Epithelial cell of prostate (primary cell): ENCODE measurements around the gene TRMT44.

Experiments used
- DNase-seq: peaks from one replicate; pipeline ENCODE4 v3.0.0-alpha.2; 2011; ENCODE audit warnings: low read depth, low spot score
- H3K27ac ChIP-seq: fragments of 450-650 bp; 2 replicates; pipeline ENCODE4 v1.5.1; 2017; ENCODE audit warnings: mild to moderate bottlenecking

Gene TRMT44

GRCh38 chr4:8434251-8435073 lies 6.1 kb upstream of the TRMT44 start:
- no peak for DNase-seq
- H3K27ac ChIP-seq, result no peak overlapping the region

GRCh38 chr4:8435656-8436121 lies 4.9 kb upstream of the TRMT44 start:
- no peak for DNase-seq
- no peak overlapping the region for H3K27ac ChIP-seq

- H3K27ac ChIP-seq, result peak overlapping the region; percentile 99
- no peak for DNase-seq
These were observed 3.3 kb upstream of the TRMT44 start for GRCh38 chr4:8437281-8437680.

DNA sequence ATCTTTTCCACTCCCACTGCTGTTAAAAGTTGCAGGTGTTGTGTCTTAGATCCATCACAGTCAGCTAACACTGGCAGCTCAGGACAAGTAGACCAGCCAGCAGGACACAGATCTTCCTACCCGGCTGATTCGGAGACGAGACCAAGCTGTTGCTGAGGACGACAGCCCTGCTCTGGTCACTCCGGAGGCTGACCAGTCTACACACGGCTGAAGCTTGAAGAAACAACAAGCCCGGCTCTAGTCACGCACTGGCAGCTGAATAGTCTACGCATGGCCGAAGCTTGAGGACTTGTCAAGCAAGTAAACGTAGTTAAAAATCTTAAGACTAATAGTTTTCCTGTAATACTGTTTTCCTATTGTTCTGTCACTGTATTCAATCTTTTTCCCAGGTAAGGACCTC lies 1.8 kb upstream of the TRMT44 start:
- no peak for DNase-seq
- peak overlapping the region; percentile 99 for H3K27ac ChIP-seq

GRCh38 chr4:8439168-8439567 lies 1.4 kb upstream of the TRMT44 start:
- peak; percentile 27 for DNase-seq
- H3K27ac ChIP-seq, result peak overlapping the region; percentile 99

DNA sequence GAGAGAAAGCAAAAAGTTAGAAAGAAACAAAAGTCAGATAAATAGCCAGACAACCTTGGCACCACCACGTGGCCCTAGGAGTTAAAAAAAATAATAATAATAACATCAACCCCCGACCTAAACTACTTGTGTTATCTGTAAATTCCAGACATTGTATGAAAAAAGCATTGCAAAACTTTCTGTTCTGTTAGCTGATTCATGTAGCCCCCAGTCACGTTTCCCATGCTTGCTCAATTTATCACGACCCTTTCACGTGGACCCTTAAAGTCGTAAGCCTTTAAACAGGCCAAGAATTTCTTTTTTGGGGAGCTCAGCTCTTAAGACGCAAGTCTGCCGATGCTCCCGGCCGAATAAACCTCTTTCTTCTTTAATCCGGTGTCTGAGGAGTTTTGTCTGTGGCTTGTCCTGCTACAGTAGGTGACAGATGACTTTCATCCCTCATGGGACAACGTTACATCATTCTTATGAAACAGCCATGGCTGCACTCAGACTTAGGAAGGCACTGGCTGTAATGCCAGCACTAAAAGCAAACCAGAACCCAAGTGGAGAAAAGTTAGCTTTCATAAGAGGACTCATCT lies 574 bp upstream of the TRMT44 start:
- peak overlapping the region; percentile 99 for H3K27ac ChIP-seq
- no peak for DNase-seq

DNA sequence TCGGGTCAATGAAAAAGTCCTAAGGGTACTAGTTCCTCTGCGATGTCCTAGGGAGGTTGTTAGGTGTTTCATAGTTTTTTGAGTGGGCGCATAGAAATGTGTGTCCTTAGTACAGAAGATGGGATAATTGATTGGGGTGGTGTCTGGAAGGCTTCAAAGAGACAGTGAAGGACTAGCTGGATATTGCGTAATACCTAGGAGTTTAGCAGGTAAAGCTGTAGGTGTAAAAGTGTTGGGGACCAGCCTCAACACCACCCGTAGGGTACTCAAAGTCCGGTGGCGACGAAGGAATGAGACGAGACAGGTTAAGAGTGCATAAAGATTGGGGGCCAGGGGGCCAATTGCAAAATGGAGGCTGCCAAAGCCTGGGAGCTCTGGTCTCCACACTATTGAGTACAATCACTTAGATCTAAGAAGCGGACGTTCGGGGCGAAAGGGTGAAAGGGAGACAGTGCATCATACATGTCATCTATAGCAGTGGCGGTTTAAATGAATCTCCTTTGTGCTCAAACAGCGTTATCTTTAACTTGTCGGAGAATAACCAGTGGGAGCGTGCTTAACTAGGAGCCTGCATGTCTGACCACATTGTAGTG lies 1.0 kb downstream of the TRMT44 start:
- H3K27ac ChIP-seq, result peak overlapping the region; percentile 99
- no peak for DNase-seq

GRCh38 chr4:8442596-8443358 lies 2.2 kb downstream of the TRMT44 start:
- no peak for DNase-seq
- no peak overlapping the region for H3K27ac ChIP-seq

DNA sequence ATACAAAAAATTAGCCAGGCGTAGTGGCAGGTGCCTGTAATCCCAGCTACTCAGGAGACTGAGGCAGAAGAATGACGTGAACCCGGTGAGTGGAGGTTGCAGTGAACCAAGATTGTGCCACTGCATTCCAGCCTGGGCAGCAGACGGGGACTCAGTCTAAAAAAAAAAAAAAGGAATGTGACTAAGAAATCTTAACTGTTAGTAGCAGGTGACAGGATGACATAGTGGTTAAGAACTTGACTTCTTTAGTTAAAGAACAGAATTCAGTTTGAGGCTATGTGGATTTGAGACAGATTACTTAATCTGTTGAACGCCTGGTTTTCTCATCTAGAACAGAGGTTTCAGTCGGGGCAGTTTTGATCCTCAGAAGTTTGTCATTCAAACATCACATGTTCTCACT lies 3.2 kb downstream of the TRMT44 start:
- no peak for DNase-seq
- H3K27ac ChIP-seq, result no peak overlapping the region

- DNase-seq, result no peak
- H3K27ac ChIP-seq, result no peak overlapping the region
These were observed 5.5 kb downstream of the TRMT44 start for GRCh38 chr4:8446122-8446521.

DNA sequence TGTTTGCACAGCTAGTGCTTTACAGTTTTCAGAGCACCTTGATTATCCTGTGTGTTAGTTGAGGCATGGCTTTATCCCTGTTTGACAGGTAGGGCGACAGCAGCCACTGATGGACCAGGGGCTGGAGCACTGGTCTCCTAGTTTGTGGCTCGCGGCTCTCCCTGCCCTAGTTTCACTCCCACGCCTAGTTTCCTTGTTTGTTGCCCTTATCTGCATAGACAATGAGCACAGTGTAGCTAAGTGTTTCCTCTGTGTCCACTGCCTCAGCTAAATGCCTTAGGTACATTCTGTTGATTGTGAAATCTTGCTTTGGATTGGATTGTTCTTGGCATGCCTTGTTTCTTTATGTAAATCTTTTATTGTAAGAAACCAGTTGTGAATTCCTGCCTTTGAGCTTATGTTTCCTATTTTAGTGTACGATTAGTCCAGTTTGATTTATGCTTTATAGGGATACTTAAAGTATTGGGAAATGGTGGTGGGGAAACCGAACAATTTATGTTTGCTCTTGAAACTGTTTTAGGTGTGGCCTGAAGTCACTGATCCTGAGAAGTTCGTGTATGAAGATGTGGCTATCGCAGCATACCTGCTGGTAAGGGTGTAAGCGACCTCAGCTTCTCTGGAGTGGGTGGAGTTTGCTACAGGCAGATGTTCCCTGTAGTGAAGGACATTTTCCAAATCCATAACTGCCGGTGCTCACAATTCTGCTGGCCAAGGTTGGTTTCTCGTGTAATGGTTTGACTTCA lies 11.0 kb downstream of the TRMT44 start:
- H3K27ac ChIP-seq, result peak overlapping the region; percentile 59
- peak; percentile 70 for DNase-seq

DNA sequence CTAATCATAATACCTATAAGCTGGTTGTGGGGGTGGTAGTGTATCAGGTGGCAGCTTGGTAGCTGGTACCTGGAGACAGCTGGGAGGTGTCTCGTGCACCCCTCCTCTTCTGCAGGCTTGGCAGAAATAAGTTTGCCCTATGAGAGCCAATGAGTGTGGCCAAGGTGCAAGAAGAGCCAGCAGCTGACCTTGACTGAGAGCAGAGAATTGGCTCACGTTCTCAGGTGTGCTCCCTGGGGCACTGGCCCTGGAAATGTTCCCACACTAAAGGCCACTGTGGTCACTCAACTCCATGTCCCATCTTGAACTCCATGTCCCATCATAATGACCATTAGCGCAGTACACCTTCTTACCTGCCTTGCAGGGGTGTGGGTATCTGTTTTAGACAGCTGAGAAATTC lies 13.4 kb downstream of the TRMT44 start:
- H3K27ac ChIP-seq, result no peak overlapping the region
- no peak for DNase-seq

DNA sequence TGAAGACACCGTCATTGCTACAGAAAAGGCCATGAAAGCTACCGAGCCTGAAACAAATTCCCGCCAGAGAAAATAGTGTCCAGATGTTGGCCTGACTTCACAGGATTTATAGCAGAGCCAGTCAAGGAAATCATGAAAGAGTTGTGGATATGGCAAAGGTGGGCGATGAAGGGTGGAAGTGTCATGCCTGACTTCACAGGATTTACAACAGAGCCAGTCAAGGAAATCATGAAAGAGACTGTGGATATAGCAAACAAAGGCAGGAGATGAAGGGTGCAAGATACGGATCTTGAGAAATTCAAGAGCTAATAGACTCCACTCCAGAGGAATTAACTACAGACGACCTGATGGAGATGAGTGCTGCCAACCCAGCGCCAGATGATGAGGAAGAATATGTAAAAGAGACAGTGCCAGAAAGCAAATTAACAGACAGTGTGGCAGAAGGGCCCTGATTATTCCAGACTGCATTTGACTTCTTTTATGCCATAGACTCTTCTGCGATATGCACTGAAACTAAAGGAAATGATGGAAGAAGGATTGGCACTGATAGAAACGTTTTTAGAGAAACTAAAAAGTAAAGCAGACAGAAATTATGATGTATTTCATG lies 17.2 kb downstream of the TRMT44 start:
- no peak overlapping the region for H3K27ac ChIP-seq

DNA sequence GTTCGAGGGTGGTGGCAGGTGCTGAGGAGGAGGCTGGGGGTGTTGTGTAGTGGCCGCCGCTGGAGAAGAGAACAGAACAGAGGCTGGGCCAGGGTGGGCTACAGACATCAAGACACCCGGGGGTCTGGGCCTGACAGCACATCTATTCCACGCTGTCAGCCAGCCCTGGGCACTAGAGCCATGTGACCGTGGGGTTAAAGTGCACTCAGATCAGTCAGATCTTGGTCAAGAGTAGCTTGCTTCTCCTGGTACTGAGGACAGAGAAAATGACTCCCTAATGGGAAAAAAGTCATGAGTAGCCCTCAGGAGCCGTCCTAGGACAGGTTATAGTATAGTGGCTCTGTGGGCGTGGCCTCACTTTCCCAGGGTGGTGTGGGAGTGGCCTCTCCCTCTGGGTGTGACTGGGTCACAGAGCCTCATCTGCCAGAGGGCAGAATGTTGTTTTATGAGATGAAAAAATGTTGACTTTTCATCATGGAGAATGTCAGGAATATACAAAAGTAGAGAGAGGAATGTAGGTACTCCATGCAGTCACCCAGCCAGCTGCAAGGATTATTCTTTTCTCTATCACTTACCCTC lies 19.4 kb downstream of the TRMT44 start:
- no peak overlapping the region for H3K27ac ChIP-seq
- no peak for DNase-seq

More for the DNA sequence above, 17.2 kb downstream of the TRMT44 start:
- no peak for DNase-seq

DNA sequence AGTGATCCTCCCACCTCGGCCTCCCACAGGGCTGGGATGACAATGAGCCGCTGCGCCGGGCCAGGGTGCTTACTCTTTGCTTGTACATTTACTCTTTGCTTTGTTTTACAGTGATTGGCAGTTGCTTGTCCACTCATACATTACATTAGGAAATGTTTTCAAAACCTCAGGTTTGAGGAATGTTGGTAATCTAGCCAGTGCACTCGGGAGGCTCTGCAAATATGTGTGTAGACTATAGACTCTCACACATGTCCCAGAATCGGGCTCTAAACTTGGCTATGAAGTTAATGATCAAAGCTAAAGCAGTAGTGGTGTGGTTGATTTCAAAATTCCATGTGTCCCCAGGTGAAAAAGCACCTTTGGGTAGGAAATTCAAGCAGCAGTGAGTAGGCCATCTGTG lies 20.5 kb downstream of the TRMT44 start:
- H3K27ac ChIP-seq, result no peak overlapping the region
- no peak for DNase-seq

DNA sequence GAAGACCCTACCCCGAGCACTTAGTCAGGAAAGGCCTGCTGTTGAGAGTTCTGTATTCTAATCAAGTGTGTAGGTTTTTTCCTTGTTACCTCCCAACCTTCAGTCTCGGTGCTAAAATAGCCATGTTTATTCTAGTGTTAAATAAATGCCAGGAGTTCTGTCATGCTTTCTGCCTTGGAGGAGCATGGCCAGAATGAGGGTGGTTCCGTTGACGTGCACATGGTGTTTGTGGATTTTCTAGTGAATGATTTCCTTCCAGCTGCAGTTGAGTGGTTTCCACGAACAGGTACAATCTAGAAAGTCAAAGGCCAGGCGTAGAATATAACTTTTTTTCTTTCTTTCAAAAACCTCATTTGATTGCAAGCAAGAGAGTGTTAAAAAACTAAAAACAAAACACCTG lies 21.0 kb downstream of the TRMT44 start:
- no peak overlapping the region for H3K27ac ChIP-seq
- DNase-seq, result no peak

DNA sequence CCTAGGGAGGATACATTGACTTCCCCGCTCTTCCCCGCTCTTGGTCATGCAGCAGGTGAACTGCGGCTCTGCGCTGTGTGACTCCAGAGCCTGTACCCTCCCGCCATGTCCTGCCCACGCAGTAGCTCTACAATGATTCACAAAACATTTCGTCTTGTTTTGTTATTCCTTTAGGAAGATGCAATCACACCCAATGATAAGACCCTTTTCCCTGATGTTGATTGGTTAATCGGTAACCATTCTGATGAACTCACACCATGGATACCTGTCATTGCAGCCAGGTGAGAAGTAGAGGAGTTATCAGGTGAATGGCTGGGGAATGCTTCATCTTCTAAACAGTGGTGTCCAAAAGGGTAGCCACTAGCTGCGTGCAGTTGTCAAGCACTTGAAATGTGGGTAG lies 23.2 kb downstream of the TRMT44 start:
- no peak for DNase-seq
- no peak overlapping the region for H3K27ac ChIP-seq

DNA sequence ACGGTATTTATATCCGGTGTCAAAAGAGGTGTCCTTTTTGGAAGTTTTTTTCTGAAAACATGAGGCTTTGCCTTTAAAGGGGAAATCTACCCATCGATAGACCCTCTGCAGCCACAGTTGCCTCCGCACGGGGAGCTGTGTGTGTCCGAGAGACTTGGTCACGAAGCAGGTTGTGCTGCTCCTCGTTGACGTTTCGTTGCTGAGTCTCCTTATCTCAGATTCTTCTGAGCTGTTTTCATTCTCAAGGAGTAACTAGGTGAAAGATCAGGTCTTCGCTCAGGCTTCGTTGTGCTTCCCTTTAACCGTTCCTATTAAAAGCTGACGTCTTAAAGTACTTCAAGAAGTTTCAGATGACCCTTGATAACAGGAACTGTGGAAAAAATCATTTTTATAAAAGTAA lies 23.8 kb downstream of the TRMT44 start:
- H3K27ac ChIP-seq, result no peak overlapping the region
- no peak for DNase-seq
